GM21825 (cell line): ENCODE results near the gene PTBP2.

Source experiments
- ATAC-seq: cut with Tn5 transposase; IDR thresholded peaks from one replicate; pipeline ENCODE4 v1.9.1; 2021; ENCODE audit warnings: mild to moderate bottlenecking, moderate library complexity; ENCODE audit not compliant: unreplicated experiment

Gene PTBP2

GRCh38 chr1:96815914-96816313 is 94.3 kb downstream of the PTBP2 start:
- no peak for ATAC-seq

GRCh38 chr1:96820107-96820506 is 98.5 kb downstream of the PTBP2 start:
- no peak for ATAC-seq

GRCh38 chr1:96820671-96821070 is 99.1 kb downstream of the PTBP2 start:
- no peak for ATAC-seq

- ATAC-seq = no peak
These were observed 103.6 kb downstream of the PTBP2 start for GRCh38 chr1:96825231-96825630.

GRCh38 chr1:96825950-96826576 is 104.5 kb downstream of the PTBP2 start:
- no peak for ATAC-seq

- ATAC-seq = no peak
These were observed 111.8 kb downstream of the PTBP2 start for GRCh38 chr1:96833376-96833775.

GRCh38 chr1:96834986-96835385 is 113.4 kb downstream of the PTBP2 start:
- ATAC-seq = no peak

- no peak for ATAC-seq
These were observed 115.6 kb downstream of the PTBP2 start for GRCh38 chr1:96837057-96837780.

GRCh38 chr1:96837781-96838216 is 116.2 kb downstream of the PTBP2 start:
- ATAC-seq = no peak

- ATAC-seq = no peak
These were observed 118.8 kb downstream of the PTBP2 start for GRCh38 chr1:96840396-96840795.

- ATAC-seq = no peak
These were observed 120.6 kb downstream of the PTBP2 start for GRCh38 chr1:96842215-96842614.

- no peak for ATAC-seq
These were observed 121.6 kb downstream of the PTBP2 start for GRCh38 chr1:96843196-96843595.

GRCh38 chr1:96843601-96844000 is 122.0 kb downstream of the PTBP2 start:
- ATAC-seq = no peak

- no peak for ATAC-seq
These were observed 123.9 kb downstream of the PTBP2 start for GRCh38 chr1:96845464-96845863.

GRCh38 chr1:96861836-96862235 is 140.3 kb downstream of the PTBP2 start:
- no peak for ATAC-seq

- no peak for ATAC-seq
These were observed 141.9 kb downstream of the PTBP2 start for GRCh38 chr1:96863449-96863848.
